Kidney glomerular epithelial cell (primary cell): ENCODE measurements around the gene TLE6.
A peak's percentile ranks its signal among the peaks of the same experiment; 100 is the strongest.
"Not testable (repeated sequence)": the region's sequence is repeated elsewhere in the genome, so short reads cannot be mapped to it uniquely, and the experiment has no call there.

Experiments
- DNase-seq: peaks from one replicate; lab custom pipeline; 2025; lab: John Stamatoyannopoulos, UW

Gene TLE6

GRCh38 chr19:2977001-2977745 is at the start of gene TLE6:
Gene TLE6, plus strand, starts transcription at chr19:2977564. Its CDS starts 670 bp downstream, at chr19:2978234.
- peak; percentile 87 for DNase-seq

DNA sequence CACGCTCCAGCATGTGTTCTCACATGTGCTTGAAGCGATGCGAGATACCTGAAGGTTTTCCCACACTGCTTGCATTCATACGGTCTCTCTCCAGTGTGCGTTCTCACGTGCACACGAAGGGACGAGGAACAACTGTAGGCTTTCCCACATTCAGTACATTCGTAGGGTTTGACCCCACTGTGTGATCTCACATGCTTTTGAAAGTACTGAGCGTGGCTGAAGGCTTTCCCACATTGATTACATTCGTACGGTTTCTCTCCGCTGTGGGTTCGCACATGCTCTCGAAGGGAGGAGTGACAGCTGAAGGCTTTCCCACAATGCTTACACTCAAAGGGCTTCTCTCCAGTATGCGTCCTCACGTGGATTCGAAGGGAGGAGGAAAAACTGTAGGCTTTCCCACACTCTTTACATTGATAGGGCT is 43.9 kb upstream of the TLE6 start:
- DNase-seq = no peak

- not testable (repeated sequence) for DNase-seq
Observed at GRCh38 chr19:2935863-2936262, 41.5 kb upstream of the TLE6 start.

DNA sequence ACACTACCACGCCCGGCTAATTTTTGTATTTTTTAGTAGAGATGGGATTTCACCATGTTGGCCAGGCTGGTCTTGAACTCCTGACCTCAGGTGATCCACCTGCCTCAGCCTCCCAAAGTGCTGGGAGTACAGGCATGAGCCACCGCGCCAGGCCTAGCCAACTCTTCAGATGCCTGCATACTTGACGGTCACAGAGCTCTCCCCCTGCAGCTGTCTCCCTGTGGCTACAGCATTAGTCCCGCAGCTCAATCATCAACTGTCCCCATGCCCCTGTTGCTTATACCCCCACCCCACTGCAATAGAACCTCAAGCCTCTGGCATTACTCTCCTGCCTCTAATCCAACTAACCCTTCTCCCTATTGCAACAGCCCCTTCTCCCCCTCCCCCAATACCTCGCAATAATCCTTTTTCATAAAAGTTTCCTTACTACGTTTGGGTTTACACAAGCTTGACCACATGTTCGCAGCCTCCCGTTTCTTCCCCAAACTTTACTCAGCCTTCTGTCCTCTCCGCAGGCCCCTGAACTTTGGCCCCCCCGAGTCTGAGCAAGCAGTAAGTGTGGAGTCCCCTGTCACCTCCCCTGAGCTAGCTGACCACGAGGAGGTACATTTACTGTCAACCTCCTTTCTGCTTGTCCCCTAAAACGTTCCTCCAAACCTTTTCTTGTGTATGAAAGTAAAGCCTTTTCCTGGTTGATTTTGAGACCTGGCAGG is 34.3 kb upstream of the TLE6 start:
- no peak for DNase-seq

DNA sequence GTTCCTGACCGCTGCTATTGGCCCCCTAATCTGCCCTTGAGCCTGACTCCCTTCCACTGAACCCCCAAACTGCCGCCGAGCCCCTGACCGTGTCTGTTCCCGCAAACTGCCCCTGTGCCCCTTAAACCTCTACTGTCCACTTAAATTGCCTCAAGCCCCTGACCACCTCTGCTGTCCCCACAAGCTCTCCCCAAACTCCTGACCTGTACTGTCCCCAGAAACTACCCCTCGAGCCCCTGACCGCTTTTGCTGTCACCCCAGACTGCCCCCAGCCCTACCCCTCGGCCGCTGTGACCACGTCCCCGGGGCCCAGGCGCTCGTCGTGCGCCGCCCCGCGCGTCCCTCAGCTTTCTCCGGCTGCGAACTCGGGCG is 33.0 kb upstream of the TLE6 start:
- DNase-seq = no peak

GRCh38 chr19:2944775-2945574 is 32.4 kb upstream of the TLE6 start, which contains the start of gene ZNF77:
Gene ZNF77, minus strand, starts transcription at chr19:2944971. Its CDS starts 131 bp downstream, at chr19:2944840.
- DNase-seq = peak; percentile 99

DNA sequence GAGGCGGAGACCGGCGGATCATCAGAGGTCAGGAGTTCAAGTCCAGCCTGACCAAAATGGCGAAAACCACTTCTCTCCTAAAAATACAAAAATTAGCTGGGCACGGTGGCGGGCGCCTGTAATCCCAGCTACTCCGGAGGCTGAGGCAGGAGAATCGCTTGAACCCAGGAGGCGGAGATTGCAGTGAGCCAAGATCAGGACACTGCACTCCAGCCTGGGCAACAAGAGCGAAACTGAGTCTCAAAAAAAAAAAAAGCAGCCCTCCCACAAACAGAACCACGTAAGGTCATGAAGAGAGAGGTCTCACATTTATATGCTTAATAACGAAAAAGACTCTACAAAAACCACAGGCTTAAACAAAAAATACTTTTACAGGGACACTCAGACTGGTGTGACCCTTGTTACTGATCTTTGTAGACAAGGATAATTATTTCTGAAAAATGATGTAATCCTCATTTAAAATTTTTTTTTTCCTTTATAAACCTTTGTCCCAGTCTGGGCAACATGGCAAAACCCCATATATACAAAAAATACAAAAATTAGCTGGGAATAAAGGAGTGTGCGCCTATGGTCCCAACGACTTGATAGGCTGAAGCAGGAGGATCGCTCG is 31.7 kb upstream of the TLE6 start:
- no peak for DNase-seq

- no peak for DNase-seq
Observed at GRCh38 chr19:2949939-2950285, 27.5 kb upstream of the TLE6 start.

DNA sequence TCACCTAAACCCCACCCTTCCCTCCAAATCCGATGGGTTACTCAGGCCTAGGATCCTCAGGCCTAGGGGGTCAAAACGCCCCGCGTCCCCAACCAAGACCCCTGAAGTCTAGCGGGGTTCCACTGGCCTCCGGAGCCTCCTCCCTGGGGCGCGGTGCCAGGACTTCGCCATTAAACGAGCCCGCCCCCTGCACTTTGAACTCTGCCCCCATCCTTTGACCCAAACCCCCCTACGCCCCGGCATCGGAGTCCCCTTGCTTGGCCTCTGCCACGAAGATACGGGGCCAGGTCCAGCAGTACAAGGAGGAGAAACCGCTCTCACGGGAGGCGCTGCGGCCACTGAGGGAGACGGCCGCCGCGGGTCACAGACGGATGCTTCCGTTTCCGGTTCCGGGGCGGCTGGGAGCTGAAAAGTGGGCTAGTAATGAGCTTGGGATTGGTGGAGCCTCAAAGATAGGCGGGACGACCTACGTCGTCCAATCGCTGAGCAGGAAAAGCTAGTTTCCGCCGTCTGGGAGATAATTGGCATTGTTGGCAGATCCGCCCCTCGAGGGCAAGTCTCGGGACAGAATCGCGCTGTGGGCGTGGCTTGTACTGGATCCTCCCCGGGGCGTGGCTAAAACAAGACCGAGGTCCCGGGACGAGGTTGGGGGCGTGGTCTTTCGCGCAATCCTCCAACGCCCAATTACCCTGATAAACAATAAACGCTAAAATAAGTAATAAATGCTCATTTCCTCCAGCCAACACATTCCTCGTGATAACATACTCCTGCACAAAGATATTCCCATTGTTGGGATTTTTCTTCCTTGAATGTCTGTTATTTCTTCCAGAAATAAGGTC is 26.9 kb upstream of the TLE6 start:
- DNase-seq = peak; percentile 99

GRCh38 chr19:2952953-2953481 is 24.3 kb upstream of the TLE6 start:
- DNase-seq = peak; percentile 27

DNA sequence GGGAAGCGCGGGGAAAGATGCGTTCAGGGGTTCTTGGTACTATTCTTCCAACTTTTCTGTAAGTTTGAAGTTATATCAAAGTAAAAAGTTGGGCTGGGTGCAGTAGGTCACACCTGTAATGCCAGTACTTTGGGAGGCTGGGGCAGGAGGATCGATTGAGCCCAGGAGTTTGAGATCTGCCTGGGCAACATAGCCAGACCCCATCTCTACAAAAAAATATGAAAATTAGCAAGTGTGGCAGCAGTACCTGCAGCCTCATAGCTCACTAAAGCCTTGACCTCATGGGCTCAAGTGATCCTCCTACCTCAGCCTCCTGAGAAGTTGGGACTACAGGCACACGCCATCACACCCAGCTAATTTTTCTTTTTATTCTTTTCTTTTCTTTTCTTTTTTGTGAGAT is 20.2 kb upstream of the TLE6 start:
- DNase-seq = no peak

DNA sequence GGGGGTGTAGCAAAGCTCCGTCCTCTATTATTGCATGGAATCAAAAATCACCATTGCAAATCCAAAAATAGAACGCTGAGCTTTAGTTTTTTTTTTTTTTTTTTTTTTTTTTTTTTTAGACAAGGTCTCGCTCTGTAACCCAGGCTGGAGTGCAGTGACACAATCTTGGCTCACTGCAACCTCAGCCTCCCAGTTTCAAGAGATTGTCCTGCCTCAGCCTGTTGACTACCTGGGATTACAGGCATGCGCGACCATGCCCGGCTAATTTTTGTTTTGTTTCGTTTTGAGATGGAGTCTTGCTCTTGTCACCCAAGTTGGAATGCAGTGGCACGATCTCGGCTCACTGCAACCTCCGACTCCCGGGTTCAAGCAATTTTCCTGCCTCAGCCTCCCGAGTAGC is 17.2 kb upstream of the TLE6 start:
- DNase-seq = no peak

DNA sequence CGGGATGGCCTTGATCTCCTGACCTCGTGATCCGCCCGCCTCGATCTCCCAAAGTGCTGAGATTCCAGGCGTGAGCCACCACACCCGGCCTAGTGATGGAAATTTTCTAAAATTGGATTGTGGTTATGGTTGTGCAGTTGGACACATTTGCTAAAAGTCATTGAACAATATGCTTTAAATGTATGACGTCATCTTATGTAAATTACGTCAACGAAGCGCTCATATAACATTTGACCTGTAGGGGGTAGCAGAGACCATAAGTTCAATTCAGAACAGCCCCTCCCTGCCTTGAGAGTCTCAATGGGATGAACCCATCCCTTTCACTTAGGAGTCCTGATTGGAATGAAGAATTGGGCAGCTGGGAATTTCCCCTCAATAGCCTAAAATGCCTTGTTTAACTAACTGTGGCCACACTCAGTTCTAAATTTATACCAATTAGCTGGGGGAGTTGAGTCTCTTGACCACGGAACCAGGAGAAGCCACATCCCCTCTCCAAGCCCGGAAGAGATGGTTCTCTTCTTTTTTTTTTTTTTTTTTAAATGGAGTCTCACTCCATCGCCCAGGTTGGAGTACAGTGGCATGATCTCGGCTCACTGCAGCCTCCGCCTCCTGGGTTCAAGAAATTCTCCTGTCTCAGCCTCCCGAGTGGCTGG is 15.2 kb upstream of the TLE6 start:
- peak; percentile 74 for DNase-seq

- DNase-seq = no peak
Observed at GRCh38 chr19:2963122-2963521, 14.2 kb upstream of the TLE6 start.

DNA sequence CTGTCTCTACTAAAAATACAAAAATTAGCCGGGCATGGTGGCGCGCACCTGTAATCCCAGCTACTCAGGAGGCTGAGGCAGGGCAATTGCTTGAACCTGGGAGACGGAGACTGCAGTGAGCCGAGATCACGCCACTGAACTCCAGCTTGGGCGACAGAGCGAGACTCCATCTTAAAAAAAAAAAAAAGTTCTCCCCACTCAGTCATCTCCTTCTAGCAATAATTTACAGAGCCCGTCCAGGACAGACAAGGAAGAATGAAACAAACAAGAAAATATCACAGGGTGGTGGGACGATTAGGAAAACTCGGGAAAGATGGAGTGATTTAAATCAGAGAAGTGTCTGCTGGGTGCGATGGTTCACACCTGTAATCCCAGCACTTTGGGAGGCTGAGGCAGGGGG is 13.7 kb upstream of the TLE6 start:
- peak; percentile 15 for DNase-seq

- DNase-seq = no peak
Observed at GRCh38 chr19:2964874-2965273, 12.5 kb upstream of the TLE6 start.

DNA sequence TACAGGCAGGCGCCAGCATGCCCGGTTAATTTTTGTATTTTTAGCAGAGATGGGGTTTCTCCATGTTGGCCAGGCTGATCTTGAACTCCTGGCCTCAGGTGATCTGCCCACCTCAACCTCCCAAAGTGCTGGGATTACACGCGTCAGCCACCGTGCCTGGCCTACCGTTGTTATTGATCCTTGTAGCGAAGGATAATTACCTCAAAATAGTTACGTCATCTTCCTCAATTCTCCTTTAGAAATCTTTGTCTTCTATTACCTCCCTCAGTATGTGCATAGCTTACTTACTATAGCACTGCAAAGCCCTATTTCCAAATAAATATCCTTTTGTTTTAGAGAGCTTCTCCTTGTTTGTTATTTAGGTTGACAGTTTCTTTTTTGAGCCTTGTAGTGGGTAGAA is 9.4 kb upstream of the TLE6 start:
- no peak for DNase-seq

GRCh38 chr19:2969104-2969504 is 8.3 kb upstream of the TLE6 start:
- no peak for DNase-seq

DNA sequence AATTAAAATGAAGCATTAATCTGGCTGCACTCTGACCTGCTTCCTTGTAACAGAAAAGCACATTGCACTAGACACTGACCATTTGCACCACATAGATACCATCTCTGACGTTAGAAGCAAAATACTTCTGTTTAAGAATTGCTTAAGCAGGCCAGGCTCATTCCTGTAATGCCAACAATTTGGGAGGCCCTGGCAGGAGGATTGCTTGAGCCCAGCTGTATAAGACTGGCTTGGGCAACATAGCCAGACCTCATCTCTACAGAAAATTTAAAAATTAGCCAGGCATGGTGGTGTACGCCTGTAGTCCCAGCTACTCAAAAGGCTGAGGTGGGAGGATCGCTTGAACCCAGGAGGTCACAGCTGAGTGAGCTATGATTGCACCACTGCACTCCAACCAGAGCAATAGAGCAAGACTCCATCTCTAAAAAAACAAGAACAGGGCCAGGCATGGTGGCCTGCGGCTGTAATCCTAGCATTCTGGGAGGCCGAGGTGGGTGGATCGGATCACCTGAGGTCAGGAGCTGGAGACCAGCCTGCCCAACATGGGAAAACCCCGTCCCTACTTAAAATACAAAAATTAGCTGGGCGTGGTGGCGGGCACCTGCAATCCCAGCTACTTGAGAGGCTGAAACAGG is 7.0 kb upstream of the TLE6 start:
- peak; percentile 15 for DNase-seq

DNA sequence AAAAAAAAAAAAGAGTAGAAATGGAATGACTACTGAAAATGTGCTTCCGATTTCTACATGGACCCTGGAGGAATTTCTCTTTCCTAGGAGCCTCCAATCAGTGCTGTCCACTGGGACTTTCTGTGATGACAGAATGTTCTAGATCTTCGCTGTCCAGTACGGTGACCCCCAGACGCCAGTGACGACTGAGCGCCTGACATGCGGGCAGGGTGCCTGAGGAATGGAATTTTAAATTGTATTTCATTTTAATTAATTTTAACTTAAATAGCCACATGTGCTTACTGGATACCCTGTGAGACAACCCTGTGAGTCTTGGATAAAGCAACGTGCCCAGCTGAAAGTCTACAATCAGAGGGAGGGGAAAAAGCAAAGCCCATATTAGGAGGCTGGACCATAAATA is 4.1 kb upstream of the TLE6 start:
- DNase-seq = no peak
